Esophagus muscularis mucosa (tissue), 4 donors: ENCODE data around the gene SETD2.

ENCODE experiments used
- CTCF ChIP-seq, 3 experiments: fragments of 200-600 bp in 2 of 3; fragments of 450-650 bp in 1 of 3; sonication (generic) in 2 of 3; IDR thresholded peaks; one replicate each; pipeline ENCODE4 v1.5.1; 2017 to 2019; ENCODE audit warnings: antibody characterized with exemption in 3 of 3, mild to moderate bottlenecking in 2 of 3, moderate library complexity in 1 of 3
- EP300 ChIP-seq: sonication (generic); formaldehyde crosslinking; IDR thresholded peaks from one replicate; pipeline ENCODE4 v1.6.1; 2017; ENCODE audit warnings: antibody characterized with exemption
- POLR2A ChIP-seq: fragments of 450-650 bp; IDR thresholded peaks from one replicate; pipeline ENCODE4 v1.6.1; 2017; ENCODE audit warnings: antibody characterized with exemption, moderate library complexity, mild to moderate bottlenecking, low read depth

DNA sequence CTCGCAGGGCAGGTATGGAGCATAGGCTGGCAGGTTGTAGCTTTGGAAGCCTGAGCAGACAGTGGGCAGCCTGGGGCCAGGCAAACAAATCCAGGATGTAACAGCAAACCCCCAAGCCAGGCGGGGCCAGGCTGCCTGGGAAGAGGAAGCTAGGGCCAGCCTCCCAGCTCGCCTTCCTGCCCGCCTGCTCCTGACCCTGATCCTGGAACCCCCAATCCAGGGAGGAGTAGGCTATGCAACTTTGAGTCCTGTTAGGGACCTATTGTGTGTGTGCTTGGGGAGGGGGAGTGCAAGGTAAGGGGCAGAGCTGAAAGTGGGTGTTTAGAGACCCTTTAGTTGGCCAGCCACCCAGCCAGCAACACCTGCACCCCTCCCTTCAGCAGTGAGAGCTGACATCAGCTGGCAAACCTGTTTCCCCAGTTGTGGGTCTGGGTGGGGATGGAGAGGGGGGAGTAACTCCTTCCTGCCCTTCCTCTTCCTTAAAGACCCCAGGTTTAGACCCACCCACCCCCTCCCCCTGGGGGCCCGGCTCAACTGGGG lies 181.9 kb downstream of the SETD2 start:
- TF ChIP-seq CTCF (IDR thresholded peaks at IDR 0.05) (no peak), POLR2A (no peak), EP300 (no peak)
